Activated CD4-positive, alpha-beta T cell treated with anti-CD3 and anti-CD28 coated beads, Interleukin-2, amount 10 ng/mL, durations not matched to agents 7 days and 5 days (primary cell): ENCODE data around the gene ERG. TPM values are rescaled to one million over a fixed set of nuclear protein-coding genes. Genes with fewer than 3 reads are reported as not detected.

ENCODE experiments used
- CTCF ChIA-PET: fragments of 350-600 bp; sonication (Branson Sonifier 250); formaldehyde crosslinking; loops from one replicate; lab custom pipeline; 2021; ENCODE audit warnings: antibody characterized with exemption; lab: Charles Lee
- POLR2A ChIA-PET: fragments of 350-600 bp; sonication (Branson Sonifier 250); formaldehyde crosslinking; loops from one replicate; lab custom pipeline; 2021; ENCODE audit warnings: antibody characterized with exemption; lab: Charles Lee
- DNase-seq: peaks from one replicate; pipeline ENCODE4 v3.0.0-alpha.2; 2020
- H3K27ac Mint-ChIP-seq: one replicate; pipeline ENCODE4 v1.8.0; 2021; ENCODE audit warnings: mild to moderate bottlenecking, moderate library complexity, mixed read lengths
- H3K27me3 Mint-ChIP-seq: one replicate; pipeline ENCODE4 v1.8.0; 2021; ENCODE audit warnings: mixed read lengths
- H3K36me3 Mint-ChIP-seq: one replicate; pipeline ENCODE4 v1.8.0; 2021; ENCODE audit warnings: low read depth, mixed read lengths
- H3K4me1 Mint-ChIP-seq: one replicate; pipeline ENCODE4 v1.8.0; 2021; ENCODE audit warnings: mixed read lengths
- H3K4me3 Mint-ChIP-seq: one replicate; pipeline ENCODE4 v1.8.0; 2021; ENCODE audit warnings: mild to moderate bottlenecking, moderate library complexity, mixed read lengths
- H3K9me3 Mint-ChIP-seq: one replicate; pipeline ENCODE4 v1.8.0; 2021; ENCODE audit warnings: mixed read lengths
- total RNA-seq, 2 experiments: library from RNA; stranded (reverse); gene quantifications; one replicate each; pipeline ENCODE4 v1.2.3, GENCODE V29; 2021

The ERG gene
- total RNA-seq, 2 experiments from 2014 or later, result not detected

DNA sequence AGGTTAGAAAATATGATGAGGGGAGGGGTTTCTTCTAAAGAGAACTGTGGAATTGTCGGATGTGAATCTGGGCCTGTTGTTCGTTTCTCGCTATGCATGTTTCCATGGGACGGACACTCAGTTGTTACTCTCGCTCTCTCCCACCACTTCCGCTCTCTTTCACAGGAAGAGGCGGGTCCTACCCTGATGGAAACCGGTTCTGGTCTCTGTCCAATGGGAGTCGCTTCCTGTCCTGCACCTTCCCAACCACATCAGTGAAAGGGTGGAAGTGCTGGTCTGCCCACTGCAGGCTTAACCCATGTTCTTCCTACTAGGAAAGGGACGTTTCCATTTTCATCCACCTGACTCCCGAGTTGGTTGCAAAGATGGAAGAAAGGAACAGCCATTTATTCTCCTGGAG, 122.0 kb downstream of the ERG start:
- H3K36me3 Mint-ChIP-seq, result no peaks in the 10 kb centered on the region
- no peak overlapping the region for H3K4me3 Mint-ChIP-seq
- no peak for DNase-seq
- peaks cover 13% of the 10 kb centered on the region for H3K27me3 Mint-ChIP-seq
- peaks cover 11% of the 10 kb centered on the region for H3K4me1 Mint-ChIP-seq
- ChIA-PET CTCF (no interaction called here), POLR2A (no interaction called here)
- H3K9me3 Mint-ChIP-seq, result peaks cover 4% of the 10 kb centered on the region
- H3K27ac Mint-ChIP-seq, result no peak overlapping the region

DNA sequence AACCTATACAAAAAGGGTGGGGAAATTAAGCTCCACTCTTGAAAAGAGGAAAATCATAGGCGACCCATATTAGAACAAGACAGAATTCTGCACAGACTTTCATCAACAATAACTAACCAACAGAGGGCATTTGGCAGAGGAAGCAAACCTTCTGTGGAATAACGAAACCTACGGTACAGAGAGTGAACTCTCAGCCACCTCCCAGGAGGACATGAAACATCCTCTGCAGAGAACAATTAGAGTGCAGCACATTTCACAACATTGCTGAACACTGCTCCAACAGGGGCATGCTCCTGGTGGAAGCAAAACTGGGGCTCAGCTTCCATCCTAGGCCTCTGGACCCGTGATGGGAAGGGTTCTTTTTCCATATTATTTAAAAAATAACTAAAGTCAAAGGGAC, 130.6 kb downstream of the ERG start:
- Mint-ChIP-seq H3K27me3 (peaks cover 7% of the 10 kb centered on the region), H3K4me3 (no peak overlapping the region), H3K9me3 (no peaks in the 10 kb centered on the region), H3K4me1 (no peaks in the 10 kb centered on the region), H3K27ac (no peak overlapping the region), H3K36me3 (no peaks in the 10 kb centered on the region)
- POLR2A ChIA-PET, result no interaction called here
- DNase-seq, result no peak
- CTCF ChIA-PET, result no interaction called here

- CTCF ChIA-PET, result interaction anchor here (0.8 kb wide), 1 partner anchor 14 kb away, joined by 3 read pairs; no protein-coding TSS in a partner anchor
- Mint-ChIP-seq H3K27me3 (peaks cover 7% of the 10 kb centered on the region), H3K4me3 (no peak overlapping the region)
Observed at GRCh38 chr21:38365521-38365920, 132.8 kb downstream of the ERG start.

DNA sequence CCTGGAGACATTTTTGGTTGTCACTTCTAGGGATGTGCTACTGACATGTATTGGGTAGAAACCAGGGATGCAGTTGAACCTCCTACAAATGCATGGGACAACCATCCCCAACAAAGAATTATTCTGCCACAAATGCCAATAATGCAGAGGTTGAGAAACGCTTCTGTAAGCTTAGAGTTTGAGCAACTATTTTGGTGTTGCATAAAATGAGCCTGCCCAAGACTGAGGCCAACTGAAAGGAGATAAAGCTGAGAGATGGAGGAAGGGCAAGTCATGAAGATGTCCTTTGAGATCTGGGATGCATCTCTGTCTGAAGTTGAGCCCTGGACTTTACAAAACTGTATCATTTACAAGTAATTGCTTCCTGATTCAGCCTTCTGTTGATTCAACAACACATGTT, 134.6 kb downstream of the ERG start:
- no peak for DNase-seq
- Mint-ChIP-seq H3K9me3 (no peaks in the 10 kb centered on the region), H3K4me3 (no peak overlapping the region), H3K36me3 (no peaks in the 10 kb centered on the region), H3K4me1 (no peaks in the 10 kb centered on the region), H3K27me3 (peaks cover 1% of the 10 kb centered on the region), H3K27ac (no peak overlapping the region)
- ChIA-PET CTCF (no interaction called here), POLR2A (no interaction called here)

More at GRCh38 chr21:38365521-38365920, 132.8 kb downstream of the ERG start:
- no peak for DNase-seq
- H3K4me1 Mint-ChIP-seq, result no peaks in the 10 kb centered on the region
- H3K9me3 Mint-ChIP-seq, result no peaks in the 10 kb centered on the region
- no peaks in the 10 kb centered on the region for H3K36me3 Mint-ChIP-seq
- POLR2A ChIA-PET, result no interaction called here
- H3K27ac Mint-ChIP-seq, result no peak overlapping the region

DNA sequence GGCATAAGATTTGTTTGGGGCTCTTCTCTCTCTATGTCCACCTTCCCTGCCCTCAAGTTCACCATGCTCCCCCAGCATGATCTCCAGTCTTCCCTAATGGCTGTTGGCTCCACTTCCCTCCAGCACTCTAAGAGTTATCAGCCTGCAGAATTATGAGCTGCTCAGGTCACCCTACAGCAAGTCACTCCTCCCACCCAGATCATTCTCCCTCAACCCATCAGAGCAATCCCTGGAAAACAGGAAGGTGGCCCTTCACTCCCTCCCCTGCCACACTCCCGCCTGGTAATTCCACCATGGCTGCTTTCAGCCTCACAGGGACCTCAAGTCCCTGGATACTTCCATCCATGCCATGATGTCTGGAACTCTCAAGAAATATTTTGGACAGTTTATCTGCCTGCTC, 137.0 kb downstream of the ERG start:
- POLR2A ChIA-PET, result no interaction called here
- no peaks in the 10 kb centered on the region for H3K36me3 Mint-ChIP-seq
- H3K9me3 Mint-ChIP-seq, result no peaks in the 10 kb centered on the region
- peaks cover 1% of the 10 kb centered on the region for H3K27me3 Mint-ChIP-seq
- H3K4me1 Mint-ChIP-seq, result no peaks in the 10 kb centered on the region
- no peak overlapping the region for H3K4me3 Mint-ChIP-seq
- no peak for DNase-seq
- CTCF ChIA-PET, result no interaction called here
- H3K27ac Mint-ChIP-seq, result no peak overlapping the region

DNA sequence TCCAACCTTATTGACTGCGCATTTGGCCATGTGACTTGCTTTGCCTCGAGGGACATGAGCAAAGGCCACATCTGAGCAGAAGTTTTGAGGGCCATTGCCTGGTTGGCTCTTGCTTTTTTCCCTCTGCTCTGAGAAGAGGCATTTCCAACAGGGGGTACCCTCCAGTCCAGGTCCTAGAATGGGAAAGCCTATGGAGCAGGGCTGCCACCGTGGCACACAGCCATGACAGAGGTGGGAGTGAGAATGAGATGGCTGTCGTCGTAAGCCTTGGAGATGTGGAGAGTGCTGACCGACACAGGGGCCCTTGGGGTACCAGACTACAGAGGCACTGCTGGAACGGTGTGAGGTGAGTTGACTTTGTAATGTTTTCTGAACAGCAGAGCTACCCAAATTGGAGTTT, 138.4 kb downstream of the ERG start:
- H3K9me3 Mint-ChIP-seq, result no peaks in the 10 kb centered on the region
- H3K27me3 Mint-ChIP-seq, result peaks cover 1% of the 10 kb centered on the region
- H3K27ac Mint-ChIP-seq, result no peak overlapping the region
- no peak for DNase-seq
- ChIA-PET CTCF (interaction anchor here (0.6 kb wide), 1 partner anchor 125 kb away, joined by 3 read pairs; no protein-coding TSS in a partner anchor), POLR2A (no interaction called here)
- no peaks in the 10 kb centered on the region for H3K4me1 Mint-ChIP-seq
- H3K36me3 Mint-ChIP-seq, result no peaks in the 10 kb centered on the region
- no peak overlapping the region for H3K4me3 Mint-ChIP-seq

- H3K27ac Mint-ChIP-seq, result no peak overlapping the region
- no peak overlapping the region for H3K4me3 Mint-ChIP-seq
- no peak for DNase-seq
- POLR2A ChIA-PET, result no interaction called here
- no peaks in the 10 kb centered on the region for H3K27me3 Mint-ChIP-seq
- no peaks in the 10 kb centered on the region for H3K4me1 Mint-ChIP-seq
- CTCF ChIA-PET, result interaction anchor here (0.6 kb wide), 1 partner anchor 126 kb away, joined by 3 read pairs; no protein-coding TSS in a partner anchor
- no peaks in the 10 kb centered on the region for H3K36me3 Mint-ChIP-seq
- no peaks in the 10 kb centered on the region for H3K9me3 Mint-ChIP-seq
Observed at GRCh38 chr21:38359090-38359489, 139.2 kb downstream of the ERG start.

GRCh38 chr21:38358666-38359065, 139.6 kb downstream of the ERG start:
- Mint-ChIP-seq H3K4me3 (no peak overlapping the region), H3K36me3 (no peaks in the 10 kb centered on the region), H3K9me3 (no peaks in the 10 kb centered on the region), H3K27me3 (no peaks in the 10 kb centered on the region), H3K4me1 (no peaks in the 10 kb centered on the region), H3K27ac (no peak overlapping the region)
- CTCF ChIA-PET, result no interaction called here
- DNase-seq, result no peak
- POLR2A ChIA-PET, result no interaction called here

GRCh38 chr21:38358098-38358497, 140.2 kb downstream of the ERG start:
- H3K36me3 Mint-ChIP-seq, result no peaks in the 10 kb centered on the region
- CTCF ChIA-PET, result no interaction called here
- DNase-seq, result no peak
- POLR2A ChIA-PET, result no interaction called here
- no peak overlapping the region for H3K4me3 Mint-ChIP-seq
- H3K9me3 Mint-ChIP-seq, result no peaks in the 10 kb centered on the region
- no peaks in the 10 kb centered on the region for H3K4me1 Mint-ChIP-seq
- H3K27me3 Mint-ChIP-seq, result no peaks in the 10 kb centered on the region
- H3K27ac Mint-ChIP-seq, result no peak overlapping the region

- Mint-ChIP-seq H3K4me3 (no peak overlapping the region), H3K36me3 (no peaks in the 10 kb centered on the region), H3K9me3 (no peaks in the 10 kb centered on the region), H3K4me1 (peaks cover under 1% of the 10 kb centered on the region), H3K27me3 (no peaks in the 10 kb centered on the region), H3K27ac (no peak overlapping the region)
- no peak for DNase-seq
- CTCF ChIA-PET, result interaction anchor here (1.6 kb wide), 1 partner anchor 102 kb away, joined by 3 read pairs; no protein-coding TSS in a partner anchor
- POLR2A ChIA-PET, result no interaction called here
Observed at GRCh38 chr21:38356883-38357625, 141.2 kb downstream of the ERG start.

DNA sequence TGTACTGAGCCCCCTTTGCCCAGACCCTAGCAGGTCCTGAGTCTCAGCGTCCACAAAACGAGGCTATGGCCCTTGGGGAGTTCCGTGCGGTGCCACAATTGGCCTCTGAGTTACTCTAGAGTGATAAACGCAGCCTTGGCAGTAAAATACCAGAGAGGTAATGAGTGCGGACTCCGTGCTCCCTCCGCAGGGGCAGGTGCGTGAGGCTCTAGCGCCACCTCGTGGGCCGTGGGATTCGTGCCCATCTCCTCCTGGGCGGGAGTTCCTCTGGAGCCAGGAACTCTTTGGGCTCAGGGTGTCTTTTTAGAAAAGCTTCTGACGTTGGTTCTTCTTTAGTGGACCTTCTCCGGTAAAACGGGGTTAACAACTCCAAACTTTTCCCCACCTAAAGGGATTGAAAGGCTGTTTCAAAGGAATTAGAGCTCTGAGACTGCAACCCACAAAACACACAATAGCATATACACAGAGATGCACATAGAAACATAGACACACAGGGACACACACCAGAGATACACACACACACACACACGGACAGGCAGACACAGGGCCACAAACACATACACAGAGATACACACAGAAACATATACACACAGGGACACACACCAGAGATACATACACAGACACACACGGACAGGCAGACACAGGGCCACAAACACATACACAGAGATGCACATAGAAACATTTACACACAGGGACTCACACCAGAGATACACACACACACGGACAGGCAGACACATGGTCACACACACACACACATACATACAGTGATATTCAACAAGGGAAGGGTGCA, 142.1 kb downstream of the ERG start:
- CTCF ChIA-PET, result interaction anchor here (1.6 to 2.0 kb wide), 2 partner anchors 101 to 139 kb away, joined by 3 to 7 read pairs; no protein-coding TSS in a partner anchor
- POLR2A ChIA-PET, result no interaction called here
- Mint-ChIP-seq H3K4me1 (peaks cover 9% of the 10 kb centered on the region), H3K36me3 (no peaks in the 10 kb centered on the region), H3K27ac (no peak overlapping the region), H3K9me3 (no peaks in the 10 kb centered on the region), H3K4me3 (no peak overlapping the region), H3K27me3 (no peaks in the 10 kb centered on the region)
- DNase-seq, result peak; percentile 74

DNA sequence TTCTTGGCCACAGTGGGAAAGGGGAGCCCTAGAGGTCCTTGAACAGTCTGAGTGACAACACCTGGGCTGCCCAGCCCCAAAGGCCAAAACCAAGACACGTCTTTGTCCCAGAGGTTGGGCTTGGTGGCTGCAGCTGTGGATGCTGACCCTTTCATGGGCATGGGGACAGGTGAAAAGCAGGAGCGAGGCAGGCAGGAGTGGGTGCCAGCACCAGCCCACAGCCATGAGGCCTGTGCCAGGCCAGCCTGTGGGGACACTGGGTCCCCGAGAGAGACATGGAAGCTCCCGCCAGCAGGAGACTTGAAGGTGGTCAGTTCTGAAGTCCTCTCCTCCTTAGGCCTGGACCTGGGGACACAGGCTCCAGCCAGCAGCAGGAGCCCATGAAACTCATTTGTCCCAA, 142.9 kb downstream of the ERG start:
- H3K27ac Mint-ChIP-seq, result no peak overlapping the region
- CTCF ChIA-PET, result interaction anchor here (0.7 to 2.0 kb wide), 3 partner anchors 101 to 199 kb away, joined by 3 to 7 read pairs (median 3); no protein-coding TSS in a partner anchor
- H3K4me1 Mint-ChIP-seq, result peaks cover 9% of the 10 kb centered on the region
- no peaks in the 10 kb centered on the region for H3K9me3 Mint-ChIP-seq
- no peak overlapping the region for H3K4me3 Mint-ChIP-seq
- H3K27me3 Mint-ChIP-seq, result no peaks in the 10 kb centered on the region
- DNase-seq, result no peak
- POLR2A ChIA-PET, result no interaction called here
- H3K36me3 Mint-ChIP-seq, result no peaks in the 10 kb centered on the region

DNA sequence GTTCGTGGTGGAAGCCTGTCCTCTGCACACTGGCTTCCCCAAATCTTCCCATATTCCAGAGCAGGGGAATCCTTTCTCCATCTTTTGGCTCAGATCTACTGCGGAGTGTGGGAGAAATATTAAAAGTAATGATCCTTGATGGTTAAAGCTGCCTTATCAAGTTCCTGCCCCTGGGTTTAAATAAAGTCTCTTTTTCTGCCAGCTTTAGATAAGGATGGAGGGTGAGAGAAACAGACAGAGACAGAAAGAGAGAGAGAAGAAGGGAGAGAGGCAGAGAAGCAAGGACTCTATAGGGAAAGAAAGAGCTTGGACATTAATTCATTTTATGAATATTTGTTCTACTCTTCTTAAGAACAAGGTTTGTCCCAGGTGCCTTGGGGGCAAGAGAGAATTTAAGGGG, 143.5 kb downstream of the ERG start:
- H3K27ac Mint-ChIP-seq, result no peak overlapping the region
- POLR2A ChIA-PET, result no interaction called here

More for the DNA sequence above, 143.5 kb downstream of the ERG start:
- Mint-ChIP-seq H3K9me3 (no peaks in the 10 kb centered on the region), H3K27me3 (no peaks in the 10 kb centered on the region), H3K36me3 (no peaks in the 10 kb centered on the region), H3K4me1 (peaks cover 9% of the 10 kb centered on the region), H3K4me3 (no peak overlapping the region)
- CTCF ChIA-PET, result interaction anchor here (2.0 kb wide), 1 partner anchor 137 kb away, joined by 7 read pairs; no protein-coding TSS in a partner anchor
- DNase-seq, result no peak
